IPS-NIHi7 (cell line): Measurements from ENCODE around the gene ADAMTS6.

Experiments used
- DNase-seq: peaks from one replicate; pipeline ENCODE4 v3.0.0; 2012; ENCODE audit warnings: mixed read lengths; ENCODE audit errors: extremely low spot score

ADAMTS6 gene

DNA sequence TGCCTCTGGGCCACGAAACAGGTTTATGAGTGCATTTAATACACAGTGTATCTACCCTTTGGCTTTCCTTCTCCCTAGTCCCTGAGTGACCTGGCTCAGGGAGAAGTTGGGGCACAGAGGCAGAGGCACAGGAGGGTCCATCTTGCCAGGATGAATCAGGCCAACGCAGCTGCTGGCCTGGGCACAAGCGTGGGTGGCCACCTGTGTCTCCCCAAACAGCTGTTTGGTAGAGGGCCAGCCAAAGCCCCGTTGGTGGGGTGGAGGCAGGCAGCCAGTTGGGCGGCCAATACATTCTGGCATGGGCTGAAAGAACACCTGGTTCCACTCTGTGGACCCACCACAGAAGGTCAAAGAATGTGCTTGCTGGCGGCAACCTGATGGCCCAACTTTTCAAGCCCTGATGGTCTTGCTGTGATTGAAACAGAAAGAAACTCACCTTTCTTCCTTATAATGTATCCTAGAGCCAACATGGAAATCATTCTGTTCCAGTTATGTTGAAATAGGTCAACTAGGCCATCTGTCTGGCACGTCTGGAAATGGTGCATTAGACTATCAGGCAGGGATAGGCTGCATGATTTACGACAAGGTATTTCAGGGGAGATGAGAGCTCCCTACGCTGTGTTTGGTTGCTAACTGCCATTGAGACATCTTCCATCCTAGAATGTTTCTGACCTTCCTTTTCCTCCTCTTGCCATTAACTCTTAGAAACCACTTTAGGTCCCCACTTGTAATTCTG is 337.4 kb downstream of the ADAMTS6 start:
- DNase-seq, result peak; percentile 1

- DNase-seq, result peak; percentile 58
Observed at GRCh38 chr5:65142511-65143011, 339.2 kb downstream of the ADAMTS6 start.

DNA sequence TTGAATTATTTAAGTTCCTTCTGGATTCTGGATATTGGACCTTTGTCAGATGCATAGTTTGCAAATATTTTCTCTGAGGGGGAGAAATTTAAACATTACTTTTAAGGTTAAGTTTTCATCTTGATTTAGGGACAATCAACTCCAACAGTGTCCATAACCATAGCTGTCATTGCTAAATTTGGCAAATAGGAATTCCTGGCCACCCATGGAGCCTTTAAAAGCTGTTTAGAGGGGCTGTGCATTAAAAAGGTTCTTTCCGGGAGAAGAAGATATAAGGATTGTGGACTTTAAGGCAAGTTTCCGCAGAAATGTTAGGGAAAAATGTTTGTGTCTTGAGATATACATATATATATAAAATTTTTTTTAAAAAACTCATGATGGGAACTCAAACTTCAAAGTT is 339.7 kb downstream of the ADAMTS6 start:
- peak; percentile 8 for DNase-seq

DNA sequence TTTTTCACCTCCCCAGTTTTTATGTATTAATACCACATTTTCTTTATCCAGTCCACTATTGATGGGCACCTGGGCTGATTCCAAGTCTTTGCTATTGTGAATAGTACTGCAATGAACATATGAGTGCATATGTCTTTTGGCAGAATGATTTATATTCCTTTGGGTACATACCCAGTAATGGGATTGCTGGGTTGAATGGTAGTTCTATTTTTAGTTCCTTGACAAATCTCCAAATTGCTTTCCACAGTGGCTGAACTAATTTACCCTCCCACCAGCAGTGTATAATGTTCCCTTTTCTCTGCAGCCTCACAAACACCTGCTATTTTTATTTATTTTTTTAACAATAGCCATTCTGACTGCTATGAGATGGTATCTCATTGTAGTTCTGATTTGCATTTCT is 340.2 kb downstream of the ADAMTS6 start:
- no peak for DNase-seq

DNA sequence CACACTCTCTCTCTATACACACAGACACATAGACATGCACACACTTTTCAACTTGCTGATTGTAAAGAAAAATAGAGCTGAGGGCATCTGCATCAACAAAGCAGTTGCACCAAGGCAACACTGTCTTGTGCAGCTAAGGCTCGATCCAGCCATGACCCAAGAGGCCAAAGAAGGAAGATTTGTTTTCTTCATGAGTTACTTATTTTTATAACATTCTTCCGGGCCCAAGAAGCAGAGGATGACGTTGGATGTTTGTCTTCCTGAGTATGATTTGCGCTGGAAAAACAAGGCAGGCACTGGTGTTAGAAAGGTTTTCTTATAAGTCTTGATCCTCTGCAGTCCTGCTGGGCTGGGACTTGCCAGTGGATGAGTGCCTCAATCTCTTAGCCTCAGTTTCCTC is 344.1 kb downstream of the ADAMTS6 start:
- DNase-seq, result peak; percentile 2

GRCh38 chr5:65133477-65134110 is 348.1 kb downstream of the ADAMTS6 start:
- peak; percentile 3 for DNase-seq

DNA sequence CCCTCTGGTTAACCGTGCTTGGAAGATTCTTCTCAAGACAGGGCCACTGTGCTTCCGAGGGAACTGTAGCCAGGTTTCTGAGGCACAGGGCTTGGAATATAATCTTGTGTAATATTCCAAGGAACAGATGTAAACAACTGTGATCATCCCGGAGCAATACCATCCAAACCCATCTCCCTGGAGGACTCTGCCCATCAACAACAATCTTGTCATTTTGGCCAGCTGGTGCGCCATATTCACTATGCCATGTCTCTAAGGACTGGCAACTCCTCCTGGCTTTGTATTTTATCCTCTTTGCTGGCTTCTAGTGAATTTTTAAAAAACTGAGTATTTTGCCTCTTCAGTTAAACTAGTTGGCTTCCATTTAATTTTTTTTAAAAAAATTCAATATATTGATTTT is 349.3 kb downstream of the ADAMTS6 start:
- DNase-seq, result no peak

DNA sequence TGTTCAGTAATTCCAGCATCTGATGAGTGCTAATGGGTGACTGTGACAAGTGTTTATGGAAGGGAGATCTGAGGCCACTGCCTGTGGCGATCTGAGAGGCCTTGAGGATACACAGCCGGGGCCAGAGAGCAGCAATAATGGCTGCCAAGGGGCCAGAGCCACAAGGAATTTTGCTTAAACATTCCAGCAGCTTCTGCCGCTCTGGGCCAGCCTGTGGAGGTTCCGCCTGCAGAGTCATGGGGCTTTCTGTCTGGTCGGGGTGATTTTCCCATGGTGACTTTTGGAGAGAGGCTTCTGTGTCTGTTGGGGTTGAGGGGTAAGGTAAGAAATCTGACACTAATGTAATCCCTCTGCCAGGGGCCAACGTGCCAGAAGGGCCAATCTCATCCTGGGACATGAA is 353.5 kb downstream of the ADAMTS6 start:
- DNase-seq, result peak; percentile 35

DNA sequence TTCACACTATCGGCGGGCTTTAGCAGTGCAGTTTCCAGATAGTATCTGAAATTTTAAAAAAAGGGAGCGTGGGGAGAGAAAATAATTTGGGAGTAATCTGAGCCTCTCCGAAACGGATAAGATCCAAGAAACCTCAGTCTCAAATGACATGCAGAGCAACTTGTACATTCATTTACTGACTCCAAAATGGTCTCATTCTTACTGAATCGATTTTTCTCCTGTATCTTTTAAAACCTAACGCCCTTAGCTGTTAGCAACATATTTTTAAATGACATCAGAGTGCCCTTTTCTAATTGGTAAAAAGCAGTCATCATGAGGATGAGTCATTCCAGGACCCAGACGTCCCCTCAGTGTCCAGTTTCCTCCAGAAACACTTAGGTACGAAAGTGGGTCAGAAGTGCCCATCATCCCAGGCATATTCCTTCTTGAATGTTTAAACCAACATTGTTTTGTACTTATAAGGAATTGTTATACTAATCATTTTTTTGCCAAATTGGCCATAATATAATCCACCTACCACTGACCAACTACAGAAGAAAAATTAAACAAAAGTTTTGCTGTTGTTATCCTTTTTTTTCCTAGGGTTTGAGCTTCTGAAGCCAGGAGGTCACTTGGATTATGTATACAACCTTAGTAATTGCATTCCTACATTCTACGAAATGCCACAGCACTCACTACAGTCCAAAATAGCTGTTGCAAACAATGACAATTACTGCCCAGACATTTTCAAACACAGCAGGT is 354.4 kb downstream of the ADAMTS6 start:
- peak; percentile 3 for DNase-seq

DNA sequence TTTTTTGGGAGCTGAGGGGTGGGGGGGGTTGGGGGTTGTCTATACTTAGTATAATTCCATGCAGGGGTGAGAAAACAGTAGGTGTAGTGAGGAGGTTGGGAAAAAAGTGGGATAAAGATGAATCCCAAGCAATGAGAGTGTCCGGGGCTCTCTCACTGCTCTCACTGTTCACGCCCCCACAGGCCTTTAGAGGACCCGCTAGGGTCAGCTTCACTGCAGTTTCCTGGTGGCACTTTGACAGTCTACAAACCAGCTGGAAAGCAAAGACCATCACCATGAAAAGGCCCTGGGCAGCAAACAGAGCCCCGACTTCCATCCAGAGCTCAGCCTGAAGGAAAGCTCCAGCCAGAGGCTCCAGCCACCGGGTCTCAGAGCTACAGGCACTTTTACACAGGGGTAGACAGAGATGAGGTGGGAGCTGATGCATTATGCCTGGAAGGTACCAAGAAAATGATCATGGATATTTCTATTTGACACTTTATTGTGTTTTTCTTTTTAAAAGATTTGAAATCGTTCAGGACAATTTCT is 355.1 kb downstream of the ADAMTS6 start:
- DNase-seq, result peak; percentile 18

DNA sequence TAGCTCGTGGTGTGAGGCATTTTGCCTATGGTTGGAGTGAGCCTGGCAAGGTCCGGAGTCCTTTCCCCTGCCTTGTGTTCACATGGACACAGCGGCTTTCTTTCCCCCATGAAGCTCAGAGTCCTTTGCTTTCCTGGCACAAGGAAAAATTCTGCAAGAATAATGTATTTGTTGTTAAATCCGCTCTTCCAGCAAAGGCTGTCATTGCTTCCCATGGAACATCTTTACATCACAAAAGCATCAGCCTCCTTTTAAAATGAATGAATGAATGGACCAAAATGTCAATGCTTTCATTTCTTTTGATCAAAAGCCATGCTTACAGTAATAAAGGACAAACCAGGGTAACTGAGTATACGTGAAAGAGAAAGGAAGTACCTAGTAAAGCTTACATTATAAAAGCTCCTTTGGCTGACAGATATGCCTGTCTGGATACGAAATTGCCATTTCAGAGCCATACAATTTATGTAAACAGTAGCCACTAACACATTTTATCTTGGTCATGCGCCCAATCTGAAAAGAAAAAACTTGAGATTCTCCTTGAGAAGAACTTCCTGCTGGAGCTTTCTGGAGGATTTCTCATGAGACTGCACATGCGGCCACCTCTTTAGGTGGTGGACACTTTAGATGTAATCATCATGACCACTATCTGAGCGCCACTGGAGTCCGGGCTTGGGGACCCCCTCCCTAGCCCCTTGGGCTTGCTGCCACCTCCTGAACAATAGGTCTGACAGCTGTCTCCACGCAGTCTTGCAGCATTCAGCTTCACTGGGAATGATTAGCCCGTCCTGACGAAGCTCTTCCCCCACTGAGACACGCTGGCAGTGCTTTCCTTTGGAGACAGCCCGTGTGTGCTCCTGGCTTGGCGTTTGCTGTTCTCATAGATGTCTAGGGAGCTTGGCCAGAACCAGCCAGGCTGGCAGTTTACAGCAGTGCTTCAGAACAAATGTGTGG is 355.9 kb downstream of the ADAMTS6 start:
- peak; percentile 17 for DNase-seq

DNA sequence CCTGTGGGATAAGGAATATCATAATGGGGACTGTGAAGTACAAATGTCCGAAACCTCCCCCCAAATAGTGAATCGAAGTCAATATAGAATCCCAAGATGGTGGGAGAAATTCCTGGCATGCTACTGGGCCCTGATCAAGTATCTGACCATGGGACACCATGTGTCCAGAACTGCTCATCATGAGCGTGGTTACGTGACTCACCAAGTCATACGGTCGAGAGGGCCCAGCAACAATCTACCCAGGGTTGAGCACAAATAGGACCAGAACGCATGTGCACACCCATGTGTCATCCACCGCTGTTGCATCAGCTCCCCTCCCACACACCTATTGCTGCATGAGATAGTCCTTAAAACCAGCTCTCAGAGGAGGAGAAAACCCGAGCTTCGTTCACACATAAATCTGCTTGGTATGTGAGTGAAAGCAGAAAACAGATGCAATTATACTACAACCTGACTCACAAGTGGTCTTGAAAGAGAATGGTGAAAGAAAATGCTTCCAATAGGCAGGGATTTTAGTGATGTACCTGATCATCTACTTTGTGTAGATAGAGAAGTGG is 359.8 kb downstream of the ADAMTS6 start:
- DNase-seq, result no peak

- no peak for DNase-seq
Observed at GRCh38 chr5:65120371-65120967, 361.3 kb downstream of the ADAMTS6 start.

DNA sequence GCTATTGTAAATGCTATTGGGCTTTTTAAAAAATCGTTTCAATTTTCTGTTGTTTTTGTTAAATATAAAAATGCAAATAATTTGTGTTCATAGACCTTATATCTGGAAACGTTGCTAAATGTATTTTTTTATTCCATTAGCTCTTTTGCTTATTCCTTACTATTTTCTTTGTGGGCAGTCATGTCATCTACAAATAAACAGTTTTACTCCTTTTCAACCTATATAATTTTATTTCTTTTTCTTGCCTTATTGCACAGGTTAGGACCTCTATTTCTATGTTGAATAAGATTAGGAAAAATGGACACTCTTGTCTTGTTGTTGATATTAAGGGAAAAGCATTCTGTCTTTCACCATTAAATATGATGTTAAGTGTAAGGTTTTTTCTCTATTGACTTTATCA is 364.2 kb downstream of the ADAMTS6 start:
- no peak for DNase-seq

DNA sequence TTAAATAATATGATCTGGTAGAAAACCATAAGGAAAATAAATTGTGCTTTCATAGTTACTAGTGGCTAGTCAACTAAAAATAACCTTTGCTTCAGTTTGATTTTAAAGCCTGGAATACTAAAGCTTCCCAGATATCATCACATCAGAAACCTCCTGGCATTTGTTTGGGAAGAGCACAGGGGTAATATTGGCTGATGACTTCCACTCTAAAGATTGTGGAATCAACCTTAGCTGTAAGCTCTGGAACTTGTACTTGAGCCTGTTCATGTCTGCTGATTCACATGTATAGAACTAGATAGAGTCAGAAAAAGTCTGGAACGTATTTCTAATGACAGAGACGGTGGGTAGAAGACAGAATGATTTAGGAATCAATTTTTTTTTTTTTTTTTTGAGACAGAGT is 367.9 kb downstream of the ADAMTS6 start:
- DNase-seq, result no peak

- DNase-seq, result no peak
Observed at GRCh38 chr5:65111961-65112658, 369.6 kb downstream of the ADAMTS6 start.

- DNase-seq, result no peak
Observed at GRCh38 chr5:65108786-65109743, 372.7 kb downstream of the ADAMTS6 start.

GRCh38 chr5:65105301-65105700 is 376.4 kb downstream of the ADAMTS6 start:
- DNase-seq, result no peak

- no peak for DNase-seq
Observed at GRCh38 chr5:65104831-65105230, 376.9 kb downstream of the ADAMTS6 start.
